ENCODE measurements around the gene STAP1. TPM values are rescaled to one million over a fixed set of nuclear protein-coding genes. Genes with fewer than 3 reads are reported as not detected.

STAP1 gene
- total and polyA plus RNA-seq, 2 of the 8 experiments (the other 6 are each of a cell fraction or from before 2014, with no cell fraction given), result not detected

GRCh38 chr4:67584496-67584895 lies 26.0 kb downstream of the STAP1 start (continued):
- TF ChIP-seq, protein P1, sequence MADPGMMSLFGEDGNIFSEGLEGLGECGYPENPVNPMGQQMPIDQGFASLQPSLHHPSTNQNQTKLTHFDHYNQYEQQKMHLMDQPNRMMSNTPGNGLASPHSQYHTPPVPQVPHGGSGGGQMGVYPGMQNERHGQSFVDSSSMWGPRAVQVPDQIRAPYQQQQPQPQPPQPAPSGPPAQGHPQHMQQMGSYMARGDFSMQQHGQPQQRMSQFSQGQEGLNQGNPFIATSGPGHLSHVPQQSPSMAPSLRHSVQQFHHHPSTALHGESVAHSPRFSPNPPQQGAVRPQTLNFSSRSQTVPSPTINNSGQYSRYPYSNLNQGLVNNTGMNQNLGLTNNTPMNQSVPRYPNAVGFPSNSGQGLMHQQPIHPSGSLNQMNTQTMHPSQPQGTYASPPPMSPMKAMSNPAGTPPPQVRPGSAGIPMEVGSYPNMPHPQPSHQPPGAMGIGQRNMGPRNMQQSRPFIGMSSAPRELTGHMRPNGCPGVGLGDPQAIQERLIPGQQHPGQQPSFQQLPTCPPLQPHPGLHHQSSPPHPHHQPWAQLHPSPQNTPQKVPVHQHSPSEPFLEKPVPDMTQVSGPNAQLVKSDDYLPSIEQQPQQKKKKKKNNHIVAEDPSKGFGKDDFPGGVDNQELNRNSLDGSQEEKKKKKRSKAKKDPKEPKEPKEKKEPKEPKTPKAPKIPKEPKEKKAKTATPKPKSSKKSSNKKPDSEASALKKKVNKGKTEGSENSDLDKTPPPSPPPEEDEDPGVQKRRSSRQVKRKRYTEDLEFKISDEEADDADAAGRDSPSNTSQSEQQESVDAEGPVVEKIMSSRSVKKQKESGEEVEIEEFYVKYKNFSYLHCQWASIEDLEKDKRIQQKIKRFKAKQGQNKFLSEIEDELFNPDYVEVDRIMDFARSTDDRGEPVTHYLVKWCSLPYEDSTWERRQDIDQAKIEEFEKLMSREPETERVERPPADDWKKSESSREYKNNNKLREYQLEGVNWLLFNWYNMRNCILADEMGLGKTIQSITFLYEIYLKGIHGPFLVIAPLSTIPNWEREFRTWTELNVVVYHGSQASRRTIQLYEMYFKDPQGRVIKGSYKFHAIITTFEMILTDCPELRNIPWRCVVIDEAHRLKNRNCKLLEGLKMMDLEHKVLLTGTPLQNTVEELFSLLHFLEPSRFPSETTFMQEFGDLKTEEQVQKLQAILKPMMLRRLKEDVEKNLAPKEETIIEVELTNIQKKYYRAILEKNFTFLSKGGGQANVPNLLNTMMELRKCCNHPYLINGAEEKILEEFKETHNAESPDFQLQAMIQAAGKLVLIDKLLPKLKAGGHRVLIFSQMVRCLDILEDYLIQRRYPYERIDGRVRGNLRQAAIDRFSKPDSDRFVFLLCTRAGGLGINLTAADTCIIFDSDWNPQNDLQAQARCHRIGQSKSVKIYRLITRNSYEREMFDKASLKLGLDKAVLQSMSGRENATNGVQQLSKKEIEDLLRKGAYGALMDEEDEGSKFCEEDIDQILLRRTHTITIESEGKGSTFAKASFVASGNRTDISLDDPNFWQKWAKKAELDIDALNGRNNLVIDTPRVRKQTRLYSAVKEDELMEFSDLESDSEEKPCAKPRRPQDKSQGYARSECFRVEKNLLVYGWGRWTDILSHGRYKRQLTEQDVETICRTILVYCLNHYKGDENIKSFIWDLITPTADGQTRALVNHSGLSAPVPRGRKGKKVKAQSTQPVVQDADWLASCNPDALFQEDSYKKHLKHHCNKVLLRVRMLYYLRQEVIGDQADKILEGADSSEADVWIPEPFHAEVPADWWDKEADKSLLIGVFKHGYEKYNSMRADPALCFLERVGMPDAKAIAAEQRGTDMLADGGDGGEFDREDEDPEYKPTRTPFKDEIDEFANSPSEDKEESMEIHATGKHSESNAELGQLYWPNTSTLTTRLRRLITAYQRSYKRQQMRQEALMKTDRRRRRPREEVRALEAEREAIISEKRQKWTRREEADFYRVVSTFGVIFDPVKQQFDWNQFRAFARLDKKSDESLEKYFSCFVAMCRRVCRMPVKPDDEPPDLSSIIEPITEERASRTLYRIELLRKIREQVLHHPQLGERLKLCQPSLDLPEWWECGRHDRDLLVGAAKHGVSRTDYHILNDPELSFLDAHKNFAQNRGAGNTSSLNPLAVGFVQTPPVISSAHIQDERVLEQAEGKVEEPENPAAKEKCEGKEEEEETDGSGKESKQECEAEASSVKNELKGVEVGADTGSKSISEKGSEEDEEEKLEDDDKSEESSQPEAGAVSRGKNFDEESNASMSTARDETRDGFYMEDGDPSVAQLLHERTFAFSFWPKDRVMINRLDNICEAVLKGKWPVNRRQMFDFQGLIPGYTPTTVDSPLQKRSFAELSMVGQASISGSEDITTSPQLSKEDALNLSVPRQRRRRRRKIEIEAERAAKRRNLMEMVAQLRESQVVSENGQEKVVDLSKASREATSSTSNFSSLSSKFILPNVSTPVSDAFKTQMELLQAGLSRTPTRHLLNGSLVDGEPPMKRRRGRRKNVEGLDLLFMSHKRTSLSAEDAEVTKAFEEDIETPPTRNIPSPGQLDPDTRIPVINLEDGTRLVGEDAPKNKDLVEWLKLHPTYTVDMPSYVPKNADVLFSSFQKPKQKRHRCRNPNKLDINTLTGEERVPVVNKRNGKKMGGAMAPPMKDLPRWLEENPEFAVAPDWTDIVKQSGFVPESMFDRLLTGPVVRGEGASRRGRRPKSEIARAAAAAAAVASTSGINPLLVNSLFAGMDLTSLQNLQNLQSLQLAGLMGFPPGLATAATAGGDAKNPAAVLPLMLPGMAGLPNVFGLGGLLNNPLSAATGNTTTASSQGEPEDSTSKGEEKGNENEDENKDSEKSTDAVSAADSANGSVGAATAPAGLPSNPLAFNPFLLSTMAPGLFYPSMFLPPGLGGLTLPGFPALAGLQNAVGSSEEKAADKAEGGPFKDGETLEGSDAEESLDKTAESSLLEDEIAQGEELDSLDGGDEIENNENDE (IDR thresholded peaks at IDR 0.05; ENCODE audit: insufficient replicate concordance, low read length), result no peak

Data from H1 (cell line).